Activated gamma-delta T cell treated with Interleukin-2 at 50 U/mL for 16 hours (primary cell): ENCODE data around the gene S100A7A.
"Not testable (repeated sequence)": the region's sequence is repeated elsewhere in the genome, so short reads cannot be mapped to it uniquely, and the experiment has no call there.

Experiments used
- DNase-seq: peaks from one replicate; pipeline ENCODE4 v3.0.0-alpha.2; 2020

Gene S100A7A

GRCh38 chr1:153395776-153396175, 20.5 kb upstream of the S100A7A start:
- DNase-seq, result no peak

- no peak for DNase-seq
Measured at GRCh38 chr1:153396461-153396860, 19.9 kb upstream of the S100A7A start.

- DNase-seq, result no peak
Measured at GRCh38 chr1:153397051-153397923, 19.0 kb upstream of the S100A7A start.

GRCh38 chr1:153397924-153398651, 18.2 kb upstream of the S100A7A start:
- no peak for DNase-seq

GRCh38 chr1:153399401-153400055, 16.8 kb upstream of the S100A7A start:
- no peak for DNase-seq

GRCh38 chr1:153400244-153400643, 16.1 kb upstream of the S100A7A start:
- no peak for DNase-seq

- DNase-seq, result no peak
Measured at GRCh38 chr1:153401461-153401860, 14.9 kb upstream of the S100A7A start.

GRCh38 chr1:153402226-153402625, 14.1 kb upstream of the S100A7A start:
- DNase-seq, result no peak

- DNase-seq, result no peak
Measured at GRCh38 chr1:153403421-153404085, 12.8 kb upstream of the S100A7A start.

- no peak for DNase-seq
Measured at GRCh38 chr1:153404086-153404635, 12.2 kb upstream of the S100A7A start.

GRCh38 chr1:153404768-153405167, 11.6 kb upstream of the S100A7A start:
- DNase-seq, result peak; percentile 37

GRCh38 chr1:153405825-153406599, 10.3 kb upstream of the S100A7A start:
- not testable (repeated sequence) for DNase-seq

- peak; percentile 34 for DNase-seq
Measured at GRCh38 chr1:153407274-153407673, 9.0 kb upstream of the S100A7A start.

GRCh38 chr1:153413961-153414360, 2.4 kb upstream of the S100A7A start:
- DNase-seq, result not testable (repeated sequence)

- no peak for DNase-seq
Measured at GRCh38 chr1:153417136-153417888, 992 bp downstream of the S100A7A start.

- not testable (repeated sequence) for DNase-seq
Measured at GRCh38 chr1:153418758-153419435, 2.6 kb downstream of the S100A7A start.

GRCh38 chr1:153419436-153419793, 3.1 kb downstream of the S100A7A start:
- DNase-seq, result not testable (repeated sequence)

- DNase-seq, result no peak
Measured at GRCh38 chr1:153420306-153420705, 4.0 kb downstream of the S100A7A start.

GRCh38 chr1:153422450-153423068, 6.2 kb downstream of the S100A7A start:
- peak; percentile 65 for DNase-seq

- DNase-seq, result no peak
Measured at GRCh38 chr1:153426809-153427208, 10.5 kb downstream of the S100A7A start.
